ENCODE data around the gene UQCR11.

DNA sequence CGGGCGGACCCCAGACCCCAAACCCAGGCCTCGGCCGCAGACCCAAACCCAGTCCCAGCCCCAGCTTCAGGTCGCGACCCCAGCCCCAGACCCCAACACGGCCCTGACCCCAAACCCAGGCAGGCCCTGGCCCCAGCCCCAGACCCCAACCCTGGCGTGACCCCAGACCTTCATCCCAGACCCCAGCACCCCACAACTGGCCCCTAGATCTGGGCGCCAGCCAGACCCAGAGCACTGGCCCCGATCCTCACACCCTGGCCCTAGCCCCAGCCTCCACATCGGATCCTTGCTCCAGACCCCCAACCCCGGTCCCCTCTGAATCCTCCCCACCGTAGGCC is 20.1 kb downstream of the UQCR11 start:
- TF ChIP-seq, protein P1, sequence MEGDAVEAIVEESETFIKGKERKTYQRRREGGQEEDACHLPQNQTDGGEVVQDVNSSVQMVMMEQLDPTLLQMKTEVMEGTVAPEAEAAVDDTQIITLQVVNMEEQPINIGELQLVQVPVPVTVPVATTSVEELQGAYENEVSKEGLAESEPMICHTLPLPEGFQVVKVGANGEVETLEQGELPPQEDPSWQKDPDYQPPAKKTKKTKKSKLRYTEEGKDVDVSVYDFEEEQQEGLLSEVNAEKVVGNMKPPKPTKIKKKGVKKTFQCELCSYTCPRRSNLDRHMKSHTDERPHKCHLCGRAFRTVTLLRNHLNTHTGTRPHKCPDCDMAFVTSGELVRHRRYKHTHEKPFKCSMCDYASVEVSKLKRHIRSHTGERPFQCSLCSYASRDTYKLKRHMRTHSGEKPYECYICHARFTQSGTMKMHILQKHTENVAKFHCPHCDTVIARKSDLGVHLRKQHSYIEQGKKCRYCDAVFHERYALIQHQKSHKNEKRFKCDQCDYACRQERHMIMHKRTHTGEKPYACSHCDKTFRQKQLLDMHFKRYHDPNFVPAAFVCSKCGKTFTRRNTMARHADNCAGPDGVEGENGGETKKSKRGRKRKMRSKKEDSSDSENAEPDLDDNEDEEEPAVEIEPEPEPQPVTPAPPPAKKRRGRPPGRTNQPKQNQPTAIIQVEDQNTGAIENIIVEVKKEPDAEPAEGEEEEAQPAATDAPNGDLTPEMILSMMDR (conservative IDR thresholded peaks at IDR 0.05; ENCODE audit: low read length) = no peak
- no peak for TF ChIP-seq EZH2phosphoT487 (IDR thresholded peaks at IDR 0.05; ENCODE audit: borderline replicate concordance, low read depth, low read length)
